MG63 (cell line): ENCODE measurements around the gene PVR. TPM values are rescaled to one million over a fixed set of nuclear protein-coding genes. Genes with fewer than 3 reads are reported as not detected.

ENCODE experiments used
- total RNA-seq: library from RNA; depleted of rRNA; stranded (reverse); fragments of >200 nt; shearing (Covaris generic); gene quantifications from 2 replicates; pipeline ENCODE4 v1.2.3, GENCODE V29; 2014; ENCODE audit warnings: low replicate concordance; rRNA removed

The PVR gene
- total RNA-seq, 1 experiment from 2014 or later: 141 TPM

Other genes with a start within 250 kb of the PVR start
- 1.1 and 3.2 TPM in 2 replicates for gene ZNF285, start 242.3 kb upstream of the PVR start, total RNA-seq
- gene ZNF229, start 195.4 kb upstream of the PVR start, total RNA-seq: not detected in 2 replicates
- gene ZNF180, start 143.4 kb upstream of the PVR start, total RNA-seq: 4.4 and 11.7 TPM in 2 replicates
- not detected in 2 replicates for gene CEACAM20, start 114.2 kb upstream of the PVR start, total RNA-seq
- 3.0 TPM in 1 of 2 replicates, not detected in the other for gene IGSF23, start 30.3 kb upstream of the PVR start, total RNA-seq
- gene CEACAM19, start 27.6 kb downstream of the PVR start, total RNA-seq: 0.47 and 0.69 TPM in 2 replicates
- 0.92 TPM in 1 of 2 replicates, not detected in the other for gene CEACAM16, start 55.2 kb downstream of the PVR start, total RNA-seq
- gene BCL3, start 104.8 kb downstream of the PVR start, total RNA-seq: 2.2 and 3.6 TPM in 2 replicates
- gene CBLC, start 134.0 kb downstream of the PVR start, total RNA-seq: not detected in 2 replicates
- 4.1 and 6.1 TPM in 2 replicates for gene BCAM, start 165.2 kb downstream of the PVR start, total RNA-seq
- gene NECTIN2, start 202.4 kb downstream of the PVR start, total RNA-seq: 23.6 and 38.2 TPM in 2 replicates
- gene TOMM40, start 247.3 kb downstream of the PVR start, total RNA-seq: 265 and 461 TPM in 2 replicates